Smooth muscle cell of the brain vasculature (primary cell): Measurements from ENCODE around the gene PHKB.
"Not testable (repeated sequence)": the region's sequence is repeated elsewhere in the genome, so short reads cannot be mapped to it uniquely, and the experiment has no call there.

Experiments used
- DNase-seq: peaks from one replicate; pipeline ENCODE4 v3.0.0-alpha.2; 2012; ENCODE audit warnings: low read depth, low spot score

Gene PHKB

DNA sequence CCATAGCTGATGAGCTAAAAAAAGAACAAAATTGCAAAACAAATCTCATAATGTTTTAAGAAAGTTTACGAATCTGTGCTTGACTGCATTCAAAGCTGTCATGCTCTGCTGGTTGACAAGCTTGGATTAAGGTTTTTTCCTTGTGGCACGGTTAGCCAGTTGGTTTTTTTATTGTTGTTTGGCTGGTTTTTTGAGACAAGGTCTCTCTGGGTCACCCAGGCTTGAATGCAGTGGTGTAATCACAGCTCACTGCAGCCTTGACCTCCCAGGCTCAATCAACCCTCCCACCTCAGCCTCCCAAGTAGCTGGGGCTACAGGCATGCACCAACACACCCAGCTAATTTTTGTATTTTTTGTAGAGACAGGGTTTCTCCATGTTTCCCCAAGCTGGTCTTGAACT is 45.7 kb downstream of the PHKB start:
- DNase-seq = no peak

DNA sequence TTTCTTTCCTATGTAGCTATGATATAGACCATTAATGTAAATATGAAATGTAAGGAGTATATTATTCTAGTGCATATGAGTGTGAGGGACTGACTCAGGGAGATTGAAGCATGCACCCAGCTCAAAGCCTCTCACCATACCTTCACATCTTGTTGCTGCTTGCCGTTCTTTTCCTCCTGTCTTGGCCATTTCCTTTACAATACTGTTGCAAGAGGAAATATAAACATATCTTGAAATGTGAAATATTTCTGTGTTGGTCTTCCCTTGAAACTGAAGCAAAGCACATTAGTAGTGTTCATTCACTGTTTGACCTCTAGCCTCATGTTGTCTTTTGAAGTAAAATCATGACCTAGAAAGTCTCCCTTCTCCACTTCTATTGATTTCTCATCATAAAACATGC is 46.6 kb downstream of the PHKB start:
- no peak for DNase-seq

DNA sequence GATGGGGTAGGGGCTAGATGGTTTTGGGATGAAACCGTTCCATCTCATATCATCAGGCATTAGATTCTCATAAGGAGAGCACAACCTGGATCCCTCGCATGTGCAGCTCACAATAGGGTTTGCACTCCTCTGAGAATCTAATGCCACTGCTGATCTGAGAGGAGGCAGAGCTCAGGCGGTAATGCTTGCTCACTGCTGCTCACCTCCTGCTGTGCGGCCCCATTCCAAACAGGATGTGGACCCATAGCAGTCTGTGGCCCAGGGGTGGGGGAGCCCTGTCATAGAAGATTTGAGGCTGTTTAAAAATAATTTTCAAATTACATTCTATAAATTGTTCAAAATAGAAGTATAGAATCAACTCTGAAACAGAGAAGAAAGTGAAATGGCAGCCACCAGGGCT is 50.8 kb downstream of the PHKB start:
- DNase-seq = no peak

DNA sequence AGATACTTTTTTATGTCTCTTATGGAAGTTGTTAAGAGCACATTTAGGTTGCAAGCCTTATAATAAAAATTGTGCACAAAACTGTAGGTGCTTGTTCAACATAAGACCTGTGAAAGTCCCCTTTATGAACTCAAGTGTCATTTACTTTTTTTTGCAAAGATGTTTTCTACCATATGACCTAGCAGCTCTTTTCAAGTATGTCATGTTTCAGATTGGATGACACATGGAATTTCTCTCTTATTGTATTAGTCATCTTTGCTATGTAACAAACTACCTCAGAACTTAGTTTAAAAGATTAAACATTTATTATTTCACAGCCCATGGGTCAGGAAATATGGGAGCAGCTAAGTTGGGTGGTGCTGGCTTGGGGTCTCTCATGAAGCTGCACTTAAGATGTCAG is 57.9 kb downstream of the PHKB start:
- DNase-seq = no peak

DNA sequence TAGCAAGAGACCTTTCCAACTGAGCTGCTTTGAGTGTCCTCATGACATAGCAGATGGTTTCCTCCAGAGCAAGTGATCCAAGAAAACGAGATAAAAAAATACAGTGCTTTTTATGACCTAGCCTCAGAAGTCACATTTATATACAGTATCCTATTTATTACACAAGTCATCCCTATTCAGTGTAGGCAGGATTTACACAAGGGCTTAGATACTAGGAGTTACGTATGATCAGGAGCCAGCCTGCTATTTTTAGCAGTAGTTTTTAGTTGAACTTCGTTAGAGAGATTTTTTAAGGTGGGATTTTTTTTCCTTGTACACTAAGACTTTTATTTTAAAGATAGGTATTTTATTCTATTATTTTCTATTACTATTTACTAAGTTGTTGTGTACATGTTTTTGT is 58.4 kb downstream of the PHKB start:
- no peak for DNase-seq

DNA sequence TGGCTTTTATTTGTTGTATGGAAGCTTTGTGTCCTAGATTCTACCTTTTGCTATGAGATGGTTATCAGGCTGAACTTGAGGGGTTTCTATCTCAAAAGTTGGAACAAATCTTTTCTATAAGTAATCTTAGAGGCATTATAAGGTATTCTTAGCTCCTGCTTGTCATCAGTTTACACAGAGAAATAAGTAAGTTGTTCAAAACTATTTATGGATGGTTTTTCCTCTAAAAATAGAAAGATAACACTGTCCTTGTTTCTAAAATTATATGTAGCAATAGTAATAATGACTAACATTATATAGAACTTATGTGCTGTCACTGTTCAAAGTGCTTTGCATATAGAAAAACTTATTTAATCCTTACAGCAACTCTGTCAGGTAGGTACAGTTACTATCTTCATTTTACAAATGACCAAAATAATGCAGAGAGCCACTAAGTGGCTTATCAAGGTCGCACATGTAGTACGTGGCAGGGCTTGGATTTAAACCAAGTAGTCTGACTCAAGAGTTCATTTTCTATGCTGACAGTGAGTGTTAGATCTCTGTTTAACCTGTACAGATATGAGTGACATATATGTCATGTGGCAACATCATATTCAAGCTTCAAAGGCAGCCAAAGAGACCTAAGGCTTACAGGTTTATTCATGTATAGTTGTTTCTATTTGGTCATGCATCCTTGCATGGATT is 59.0 kb downstream of the PHKB start:
- DNase-seq = no peak

DNA sequence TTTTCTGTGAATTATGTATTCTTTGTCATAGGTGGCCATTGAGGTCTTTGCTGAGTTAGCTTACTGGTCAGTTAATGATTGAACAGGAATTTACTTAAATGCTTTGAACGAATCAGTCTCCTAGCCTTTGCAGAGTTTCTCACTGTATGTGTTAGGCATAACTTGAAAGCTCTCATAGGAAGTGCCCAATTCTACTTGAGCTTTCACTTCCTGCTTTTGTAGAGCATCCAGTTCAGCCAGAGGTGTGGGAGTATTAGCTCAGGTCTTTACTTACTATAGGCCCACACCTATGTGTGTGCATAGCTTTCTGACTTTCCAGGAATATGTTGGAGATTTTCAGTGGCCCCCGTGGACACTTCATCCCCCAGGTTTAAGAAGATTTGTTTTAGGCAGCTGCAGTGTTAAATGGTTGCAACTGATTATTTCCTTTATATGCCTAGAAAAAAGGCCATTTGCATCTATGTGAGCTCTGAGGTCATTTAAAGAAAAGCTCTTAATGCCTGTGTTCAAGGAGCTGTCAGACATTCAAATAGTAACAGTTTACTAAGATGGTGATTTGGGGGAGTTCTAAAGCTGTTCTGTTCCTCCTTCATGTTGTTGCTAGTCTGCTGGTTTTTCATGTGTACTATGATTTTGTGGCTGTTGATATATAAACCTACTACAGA is 62.3 kb downstream of the PHKB start:
- no peak for DNase-seq

DNA sequence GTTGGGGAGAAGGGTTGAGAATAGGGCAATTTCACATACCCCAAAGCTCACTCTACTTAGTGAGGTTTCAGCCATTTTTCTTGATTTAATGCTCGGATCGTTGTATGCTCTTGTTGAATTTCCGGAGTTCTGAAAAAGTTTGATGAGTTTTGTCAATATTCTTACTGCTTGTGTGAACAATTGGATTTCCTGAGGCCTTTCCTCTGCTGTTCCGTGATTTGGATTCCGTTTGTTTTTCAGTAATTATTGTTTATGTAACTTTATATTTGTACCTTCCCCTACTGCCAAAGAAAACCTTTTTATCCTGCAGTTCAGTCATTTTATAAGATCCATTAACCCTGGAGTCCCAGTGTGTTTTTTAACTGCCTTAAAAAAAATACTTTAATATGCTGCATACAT is 62.9 kb downstream of the PHKB start:
- DNase-seq = no peak

DNA sequence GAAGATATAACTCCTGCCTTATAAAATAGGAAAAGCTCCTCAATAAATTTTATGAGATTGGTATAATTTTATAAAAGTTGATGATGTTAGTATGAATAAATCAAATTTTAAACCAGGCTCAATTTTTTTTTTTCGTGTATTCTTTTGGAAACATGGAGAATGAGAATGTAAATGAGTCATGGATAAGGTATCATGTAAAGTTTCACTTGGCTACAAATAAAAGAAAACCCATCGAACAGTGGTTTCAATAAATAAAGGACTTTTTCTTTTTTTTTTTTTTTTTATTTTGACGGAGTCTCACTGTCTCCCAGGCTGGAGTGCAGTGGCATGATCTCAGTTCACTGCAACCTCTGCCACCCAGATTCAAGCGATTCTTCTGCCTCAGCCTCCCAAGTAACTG is 67.3 kb downstream of the PHKB start:
- no peak for DNase-seq

DNA sequence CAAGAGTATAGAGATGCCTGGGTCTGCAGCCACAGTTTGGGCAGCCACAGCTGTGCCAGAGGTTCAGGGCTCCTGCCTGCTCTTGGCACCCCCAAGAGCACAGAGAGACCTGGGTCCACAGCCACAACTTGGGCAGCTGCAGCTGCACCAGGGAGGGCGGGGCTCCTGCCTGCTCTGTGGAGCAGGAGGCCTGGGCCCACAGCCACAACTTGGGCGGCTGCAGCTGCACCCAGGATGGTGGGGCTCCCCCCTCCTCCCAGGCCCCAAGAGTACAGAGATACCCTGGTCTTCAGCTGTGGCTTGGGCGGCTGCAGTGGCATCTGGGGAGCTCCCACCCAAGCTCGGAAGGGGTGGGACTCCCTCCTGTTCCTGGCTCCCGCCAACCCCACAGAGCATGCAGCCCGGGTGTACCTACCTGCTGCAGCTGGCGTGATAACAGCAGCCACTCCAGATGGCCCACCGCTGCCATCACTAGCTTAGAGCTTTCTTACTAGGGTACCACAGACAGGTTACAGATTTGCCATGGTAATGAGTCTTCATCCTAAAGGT is 72.7 kb downstream of the PHKB start:
- DNase-seq = no peak

DNA sequence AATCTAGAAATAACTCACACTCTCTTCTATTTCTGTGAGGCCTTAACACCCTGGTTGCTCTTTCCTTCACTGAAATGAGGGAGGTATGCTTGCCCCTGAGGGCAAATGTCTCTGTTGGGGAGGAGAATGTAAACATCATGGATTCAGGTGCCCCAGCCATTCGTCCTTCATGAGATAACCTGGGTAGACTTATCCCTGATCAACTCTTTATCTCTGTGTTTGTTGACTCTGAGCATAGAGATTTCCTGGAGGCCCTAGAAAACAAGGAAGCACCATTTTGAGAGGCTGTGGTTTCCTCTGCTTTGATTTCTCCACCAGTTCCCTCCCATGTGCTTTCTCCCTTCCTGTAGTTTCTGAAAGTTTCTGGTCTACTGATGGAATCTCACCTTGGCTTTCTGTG is 77.3 kb downstream of the PHKB start:
- no peak for DNase-seq

DNA sequence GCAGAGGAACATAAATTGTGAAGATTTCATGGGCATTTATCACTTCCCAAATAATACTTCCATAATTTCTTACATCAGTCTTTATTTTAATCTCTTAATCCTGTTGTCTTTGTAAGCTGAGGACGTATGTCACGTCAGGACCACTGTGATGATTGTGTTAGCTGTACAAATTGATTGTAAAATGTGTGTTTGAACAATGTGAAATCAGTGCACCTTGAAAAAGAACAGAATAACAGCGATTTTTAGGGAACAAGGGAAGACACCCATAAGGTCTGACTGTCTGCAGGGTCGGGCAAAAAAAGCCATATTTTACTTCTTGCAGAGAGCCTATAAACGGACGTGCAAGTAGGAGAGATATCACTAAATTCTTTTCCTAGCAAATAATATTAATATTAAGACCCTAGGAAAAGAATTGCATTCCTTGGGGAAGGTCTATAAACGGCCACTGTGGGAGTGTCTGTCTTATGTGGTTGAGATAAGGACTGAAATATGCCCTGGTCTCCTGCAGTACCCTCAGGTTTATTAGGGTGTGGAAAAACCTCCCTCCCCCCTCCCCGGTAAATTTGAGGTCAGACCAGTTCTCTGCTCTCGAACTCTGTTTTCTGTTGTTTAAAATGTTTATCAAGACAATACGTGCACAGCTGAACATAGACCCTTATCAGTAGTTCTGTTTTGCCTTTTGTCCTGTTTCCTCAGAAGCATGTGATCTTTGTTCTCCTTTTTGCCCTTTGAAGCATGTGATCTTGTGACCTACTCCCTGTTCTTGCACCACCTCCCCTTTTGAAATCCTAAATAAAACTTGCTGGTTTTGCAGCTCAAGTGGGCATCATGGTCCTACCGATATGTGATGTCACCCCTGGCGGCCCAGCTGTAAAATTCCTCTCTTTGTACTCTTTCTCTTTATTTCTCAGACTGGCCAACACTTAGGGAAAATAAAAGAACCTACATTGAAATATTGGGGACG is 78.9 kb downstream of the PHKB start:
- not testable (repeated sequence) for DNase-seq

DNA sequence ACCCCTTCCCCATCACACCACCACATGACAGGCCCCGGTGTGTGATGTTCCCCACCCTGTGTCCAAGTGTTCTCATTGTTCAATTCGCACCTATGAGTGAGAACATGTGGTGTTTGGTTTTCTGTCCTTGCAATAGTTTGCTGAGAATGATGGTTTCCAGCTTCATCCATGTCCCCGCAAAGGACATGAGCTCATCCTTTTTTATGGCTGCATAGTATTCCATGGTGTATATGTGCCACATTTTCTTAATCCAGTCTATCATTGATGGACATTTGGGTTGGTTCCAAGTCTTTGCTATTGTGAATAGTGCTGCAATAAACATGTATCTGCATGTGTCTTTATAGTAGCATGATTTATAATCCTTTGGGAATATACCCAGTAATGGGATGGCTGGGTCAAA is 80.0 kb downstream of the PHKB start:
- DNase-seq = not testable (repeated sequence)

DNA sequence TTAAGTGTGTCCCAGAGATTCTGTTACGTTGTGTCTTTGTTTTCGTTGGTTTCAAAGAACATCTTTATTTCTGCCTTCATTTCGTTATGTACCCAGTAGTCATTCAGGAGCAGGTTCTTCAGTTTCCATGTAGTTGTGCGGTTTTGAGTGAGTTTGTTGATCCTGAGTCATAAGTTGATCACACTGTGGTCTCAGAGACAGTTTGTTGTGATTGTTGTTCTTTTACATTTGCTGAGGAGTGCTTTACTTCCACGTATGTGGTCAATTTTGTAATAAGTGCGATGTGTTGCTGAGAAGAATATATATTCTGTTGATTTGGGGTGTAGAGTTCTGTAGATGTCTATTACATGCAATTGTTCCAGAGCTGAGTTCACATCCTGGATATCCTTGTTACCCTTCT is 83.1 kb downstream of the PHKB start:
- not testable (repeated sequence) for DNase-seq

DNA sequence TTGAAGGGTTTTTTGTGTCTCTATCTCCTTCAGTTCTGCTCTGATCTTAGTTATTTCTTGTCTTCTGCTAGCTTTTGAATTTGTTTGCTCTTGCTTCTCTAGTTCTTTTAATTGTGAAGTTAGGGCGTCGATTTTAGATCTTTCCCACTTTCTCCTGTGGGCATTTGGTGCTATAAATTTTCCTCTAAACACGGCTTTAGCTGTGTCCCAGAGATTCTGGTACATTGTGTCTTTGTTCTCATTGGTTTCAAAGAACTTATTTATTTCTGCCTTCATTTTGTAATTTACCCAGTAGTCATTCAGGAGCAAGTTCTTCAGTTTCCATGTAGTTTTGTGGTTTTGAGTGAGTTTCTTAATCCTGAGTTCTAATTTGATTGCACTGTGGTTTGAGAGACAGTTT is 90.1 kb downstream of the PHKB start:
- not testable (repeated sequence) for DNase-seq

DNA sequence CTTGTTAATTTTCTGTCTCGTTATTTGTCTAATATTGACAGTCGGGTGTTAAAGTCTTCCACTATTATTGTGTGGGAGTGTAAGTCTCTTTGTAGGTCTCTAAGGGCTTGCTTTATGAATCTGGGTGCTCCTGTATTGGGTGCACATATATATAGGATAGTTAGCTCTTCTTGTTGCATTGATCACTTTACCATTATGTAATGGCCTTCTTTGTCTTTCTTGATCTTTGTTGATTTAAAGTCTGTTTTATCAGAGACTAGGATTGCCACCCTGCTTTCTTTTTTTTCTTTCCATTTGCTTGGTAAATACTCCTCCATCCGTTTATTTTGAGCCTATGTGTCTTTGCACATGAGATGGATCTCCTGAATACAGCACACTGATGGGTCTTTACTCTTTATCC is 90.6 kb downstream of the PHKB start:
- DNase-seq = not testable (repeated sequence)

DNA sequence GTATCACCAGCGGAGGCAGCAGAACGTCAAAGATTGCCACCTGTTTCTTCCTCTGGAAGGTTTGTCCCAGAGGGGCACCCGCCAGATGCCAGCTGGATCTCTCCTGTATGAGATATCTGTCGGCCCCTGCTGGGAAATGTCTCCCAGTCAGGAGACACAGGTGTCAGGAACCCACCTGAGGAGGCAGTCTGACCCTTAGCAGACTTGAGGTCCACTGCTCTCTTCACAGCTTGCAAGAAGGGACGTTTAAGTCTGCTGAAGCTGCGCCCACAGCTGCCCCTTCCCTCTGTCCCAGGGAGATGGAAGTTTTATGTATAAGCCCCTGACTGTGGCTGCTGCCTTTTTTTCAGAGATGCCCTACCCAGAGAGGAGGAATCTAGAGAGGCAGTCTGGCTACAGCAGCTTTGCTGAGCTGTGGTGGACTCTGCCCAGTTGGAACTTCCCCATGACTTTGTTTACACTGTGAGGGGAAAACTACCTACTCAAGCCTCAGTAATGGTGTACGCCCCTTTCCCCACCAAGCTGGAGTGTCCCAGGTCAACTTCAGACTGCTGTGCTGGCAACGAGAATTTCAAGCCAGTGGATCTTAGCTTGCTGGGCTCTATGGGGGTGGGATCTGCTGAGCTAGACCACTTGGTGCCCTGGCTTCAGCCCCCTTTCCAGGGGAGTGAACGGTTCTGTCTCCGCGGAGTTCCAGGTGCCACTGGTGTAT is 92.9 kb downstream of the PHKB start:
- no peak for DNase-seq

DNA sequence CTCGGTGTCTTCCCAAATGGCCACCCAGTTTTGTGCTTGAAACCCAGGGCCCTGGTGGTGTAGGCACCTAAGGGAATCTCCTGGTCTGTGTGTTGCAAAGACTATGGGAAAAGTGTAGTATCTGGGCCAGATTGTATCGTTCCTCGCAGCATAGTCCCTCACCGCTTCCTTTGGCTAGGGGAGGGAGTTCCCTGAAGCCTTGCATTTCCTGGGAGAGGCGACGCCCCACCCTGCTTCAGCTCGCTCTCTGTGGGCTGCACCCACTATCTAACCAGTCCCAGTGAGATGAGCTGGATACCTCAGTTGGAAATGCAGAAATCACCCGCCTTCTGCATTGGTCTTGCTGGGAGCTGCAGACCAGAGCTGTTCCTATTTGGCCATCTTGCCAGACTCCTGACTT is 93.5 kb downstream of the PHKB start:
- not testable (repeated sequence) for DNase-seq

DNA sequence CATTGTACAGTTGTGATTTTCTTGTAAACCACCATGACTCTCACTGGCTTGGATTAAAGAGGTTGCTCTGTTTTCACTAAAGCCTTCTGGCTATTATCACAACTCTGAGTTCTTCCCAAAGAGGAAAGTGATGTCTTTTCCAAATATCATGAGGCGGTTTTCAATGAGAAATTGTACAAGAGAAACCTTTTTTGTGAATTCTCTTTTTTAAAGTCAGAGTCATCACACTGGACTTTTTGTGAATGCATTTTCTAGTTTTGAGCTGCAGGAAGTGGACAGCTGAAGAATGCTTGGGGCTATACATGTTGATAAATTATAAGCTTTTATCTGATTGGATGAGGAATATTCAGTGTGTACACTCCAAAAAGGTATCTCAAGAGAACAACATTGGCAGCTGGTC is 100.2 kb downstream of the PHKB start:
- DNase-seq = no peak

DNA sequence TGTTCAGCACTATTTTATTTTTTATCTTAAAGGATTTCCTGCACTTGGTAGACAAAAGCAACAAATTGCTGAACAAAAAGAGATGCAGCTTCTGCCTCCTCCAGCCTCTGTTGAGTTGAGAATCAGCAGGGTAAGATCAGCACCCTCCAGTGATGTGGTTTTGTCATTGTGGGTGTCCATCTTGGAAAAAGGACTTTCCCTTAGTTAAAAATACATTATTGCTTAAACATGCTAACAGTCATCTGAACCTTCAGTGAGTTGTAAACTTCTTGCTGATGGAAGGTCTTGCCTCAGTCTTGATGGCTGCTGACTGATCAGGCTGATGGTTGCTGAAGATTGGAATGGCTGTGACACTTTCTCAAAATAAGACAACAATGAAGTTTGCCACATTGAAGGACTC is 101.2 kb downstream of the PHKB start:
- no peak for DNase-seq

DNA sequence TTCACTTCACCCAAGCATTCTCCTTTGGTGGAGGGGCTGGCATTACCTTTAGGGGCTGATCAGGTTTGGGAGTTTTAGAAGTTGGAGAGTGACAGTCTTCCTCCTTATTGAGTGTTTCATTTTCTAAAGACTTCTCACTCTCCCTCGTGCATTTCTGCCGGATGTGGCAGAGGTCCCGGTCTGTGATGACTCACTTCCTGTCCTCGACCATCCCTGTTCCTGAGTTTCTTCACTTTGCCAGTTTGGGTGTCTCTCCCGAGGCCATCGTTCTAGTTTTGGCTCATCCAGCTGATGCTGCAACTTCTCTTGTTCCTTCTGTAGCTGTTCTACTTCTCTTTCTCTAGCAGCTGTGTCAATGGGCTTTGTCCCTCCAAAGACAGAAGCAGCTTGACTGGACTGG is 104.3 kb downstream of the PHKB start:
- no peak for DNase-seq

DNA sequence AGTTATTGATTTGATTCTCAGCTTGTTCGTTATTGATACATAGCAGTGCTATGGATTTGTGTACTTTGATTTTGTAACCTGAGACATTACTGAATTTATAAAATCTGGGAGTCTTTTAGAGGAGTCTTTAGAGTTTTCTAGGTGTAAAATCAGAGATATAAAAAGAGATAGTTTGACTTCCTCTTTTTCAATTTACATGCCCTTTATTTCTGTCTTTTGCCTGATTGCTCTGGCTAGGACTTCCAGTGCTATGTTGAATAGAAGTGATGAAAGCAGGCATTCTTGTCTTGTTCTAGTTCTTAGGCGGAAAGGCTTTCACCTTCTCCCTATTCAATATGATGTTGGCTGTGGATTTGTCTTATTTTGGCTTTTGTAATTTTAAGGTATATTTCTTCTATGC is 106.2 kb downstream of the PHKB start:
- no peak for DNase-seq
